Measurements from ENCODE around the gene TRRAP.
"Not testable (repeated sequence)": the region's sequence is repeated elsewhere in the genome, so short reads cannot be mapped to it uniquely, and the experiment has no call there.

- TF ChIP-seq, protein P1, sequence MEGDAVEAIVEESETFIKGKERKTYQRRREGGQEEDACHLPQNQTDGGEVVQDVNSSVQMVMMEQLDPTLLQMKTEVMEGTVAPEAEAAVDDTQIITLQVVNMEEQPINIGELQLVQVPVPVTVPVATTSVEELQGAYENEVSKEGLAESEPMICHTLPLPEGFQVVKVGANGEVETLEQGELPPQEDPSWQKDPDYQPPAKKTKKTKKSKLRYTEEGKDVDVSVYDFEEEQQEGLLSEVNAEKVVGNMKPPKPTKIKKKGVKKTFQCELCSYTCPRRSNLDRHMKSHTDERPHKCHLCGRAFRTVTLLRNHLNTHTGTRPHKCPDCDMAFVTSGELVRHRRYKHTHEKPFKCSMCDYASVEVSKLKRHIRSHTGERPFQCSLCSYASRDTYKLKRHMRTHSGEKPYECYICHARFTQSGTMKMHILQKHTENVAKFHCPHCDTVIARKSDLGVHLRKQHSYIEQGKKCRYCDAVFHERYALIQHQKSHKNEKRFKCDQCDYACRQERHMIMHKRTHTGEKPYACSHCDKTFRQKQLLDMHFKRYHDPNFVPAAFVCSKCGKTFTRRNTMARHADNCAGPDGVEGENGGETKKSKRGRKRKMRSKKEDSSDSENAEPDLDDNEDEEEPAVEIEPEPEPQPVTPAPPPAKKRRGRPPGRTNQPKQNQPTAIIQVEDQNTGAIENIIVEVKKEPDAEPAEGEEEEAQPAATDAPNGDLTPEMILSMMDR (IDR thresholded peaks at IDR 0.05), result not testable (repeated sequence)
- not testable (repeated sequence) for TF ChIP-seq RAD21 (conservative IDR thresholded peaks at IDR 0.05 in 1 of 2, IDR thresholded peaks at IDR 0.05 in 1 of 2); POLR2AphosphoS2 (conservative IDR thresholded peaks at IDR 0.05; ENCODE audit: low read length); USF2 (IDR thresholded peaks at IDR 0.05); ZFP36 (IDR thresholded peaks at IDR 0.05; ENCODE audit: borderline replicate concordance, partially characterized antibody); HDAC2 (IDR thresholded peaks at IDR 0.05); CHD2 (IDR thresholded peaks at IDR 0.05; ENCODE audit: low read length, partially characterized antibody)
- TF ChIP-seq, protein P2, sequence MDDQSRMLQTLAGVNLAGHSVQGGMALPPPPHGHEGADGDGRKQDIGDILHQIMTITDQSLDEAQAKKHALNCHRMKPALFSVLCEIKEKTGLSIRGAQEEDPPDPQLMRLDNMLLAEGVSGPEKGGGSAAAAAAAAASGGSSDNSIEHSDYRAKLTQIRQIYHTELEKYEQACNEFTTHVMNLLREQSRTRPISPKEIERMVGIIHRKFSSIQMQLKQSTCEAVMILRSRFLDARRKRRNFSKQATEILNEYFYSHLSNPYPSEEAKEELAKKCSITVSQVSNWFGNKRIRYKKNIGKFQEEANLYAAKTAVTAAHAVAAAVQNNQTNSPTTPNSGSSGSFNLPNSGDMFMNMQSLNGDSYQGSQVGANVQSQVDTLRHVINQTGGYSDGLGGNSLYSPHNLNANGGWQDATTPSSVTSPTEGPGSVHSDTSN (IDR thresholded peaks at IDR 0.05), result not testable (repeated sequence)
- TF ChIP-seq, protein P3, sequence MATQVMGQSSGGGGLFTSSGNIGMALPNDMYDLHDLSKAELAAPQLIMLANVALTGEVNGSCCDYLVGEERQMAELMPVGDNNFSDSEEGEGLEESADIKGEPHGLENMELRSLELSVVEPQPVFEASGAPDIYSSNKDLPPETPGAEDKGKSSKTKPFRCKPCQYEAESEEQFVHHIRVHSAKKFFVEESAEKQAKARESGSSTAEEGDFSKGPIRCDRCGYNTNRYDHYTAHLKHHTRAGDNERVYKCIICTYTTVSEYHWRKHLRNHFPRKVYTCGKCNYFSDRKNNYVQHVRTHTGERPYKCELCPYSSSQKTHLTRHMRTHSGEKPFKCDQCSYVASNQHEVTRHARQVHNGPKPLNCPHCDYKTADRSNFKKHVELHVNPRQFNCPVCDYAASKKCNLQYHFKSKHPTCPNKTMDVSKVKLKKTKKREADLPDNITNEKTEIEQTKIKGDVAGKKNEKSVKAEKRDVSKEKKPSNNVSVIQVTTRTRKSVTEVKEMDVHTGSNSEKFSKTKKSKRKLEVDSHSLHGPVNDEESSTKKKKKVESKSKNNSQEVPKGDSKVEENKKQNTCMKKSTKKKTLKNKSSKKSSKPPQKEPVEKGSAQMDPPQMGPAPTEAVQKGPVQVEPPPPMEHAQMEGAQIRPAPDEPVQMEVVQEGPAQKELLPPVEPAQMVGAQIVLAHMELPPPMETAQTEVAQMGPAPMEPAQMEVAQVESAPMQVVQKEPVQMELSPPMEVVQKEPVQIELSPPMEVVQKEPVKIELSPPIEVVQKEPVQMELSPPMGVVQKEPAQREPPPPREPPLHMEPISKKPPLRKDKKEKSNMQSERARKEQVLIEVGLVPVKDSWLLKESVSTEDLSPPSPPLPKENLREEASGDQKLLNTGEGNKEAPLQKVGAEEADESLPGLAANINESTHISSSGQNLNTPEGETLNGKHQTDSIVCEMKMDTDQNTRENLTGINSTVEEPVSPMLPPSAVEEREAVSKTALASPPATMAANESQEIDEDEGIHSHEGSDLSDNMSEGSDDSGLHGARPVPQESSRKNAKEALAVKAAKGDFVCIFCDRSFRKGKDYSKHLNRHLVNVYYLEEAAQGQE (IDR thresholded peaks at IDR 0.05), result not testable (repeated sequence)
These were observed 166.5 kb downstream of the TRRAP start for GRCh38 chr7:99044858-99045257.
